ENCODE results near the gene SLX9.
A peak's percentile ranks its signal among the peaks of the same experiment; 100 is the strongest.

SLX9 gene

GRCh38 chr21:44913425-44914175 lies 26.2 kb upstream of the SLX9 start:
- TF ChIP-seq, protein P1, sequence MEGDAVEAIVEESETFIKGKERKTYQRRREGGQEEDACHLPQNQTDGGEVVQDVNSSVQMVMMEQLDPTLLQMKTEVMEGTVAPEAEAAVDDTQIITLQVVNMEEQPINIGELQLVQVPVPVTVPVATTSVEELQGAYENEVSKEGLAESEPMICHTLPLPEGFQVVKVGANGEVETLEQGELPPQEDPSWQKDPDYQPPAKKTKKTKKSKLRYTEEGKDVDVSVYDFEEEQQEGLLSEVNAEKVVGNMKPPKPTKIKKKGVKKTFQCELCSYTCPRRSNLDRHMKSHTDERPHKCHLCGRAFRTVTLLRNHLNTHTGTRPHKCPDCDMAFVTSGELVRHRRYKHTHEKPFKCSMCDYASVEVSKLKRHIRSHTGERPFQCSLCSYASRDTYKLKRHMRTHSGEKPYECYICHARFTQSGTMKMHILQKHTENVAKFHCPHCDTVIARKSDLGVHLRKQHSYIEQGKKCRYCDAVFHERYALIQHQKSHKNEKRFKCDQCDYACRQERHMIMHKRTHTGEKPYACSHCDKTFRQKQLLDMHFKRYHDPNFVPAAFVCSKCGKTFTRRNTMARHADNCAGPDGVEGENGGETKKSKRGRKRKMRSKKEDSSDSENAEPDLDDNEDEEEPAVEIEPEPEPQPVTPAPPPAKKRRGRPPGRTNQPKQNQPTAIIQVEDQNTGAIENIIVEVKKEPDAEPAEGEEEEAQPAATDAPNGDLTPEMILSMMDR (IDR thresholded peaks at IDR 0.05; ENCODE audit: extremely low read depth, missing control alignments) = no peak
- DNase-seq (ENCODE audit: low spot score) = no peak

- TF ChIP-seq, protein P1 (IDR thresholded peaks at IDR 0.05; ENCODE audit: extremely low read depth, missing control alignments) = no peak
- peak; percentile 73 for DNase-seq (ENCODE audit: low spot score)
These were observed 25.5 kb upstream of the SLX9 start for GRCh38 chr21:44914176-44914874.

- TF ChIP-seq, protein P1 (IDR thresholded peaks at IDR 0.05; ENCODE audit: extremely low read depth, missing control alignments) = no peak
- no peak for DNase-seq (ENCODE audit: low spot score)
These were observed 22.9 kb upstream of the SLX9 start for GRCh38 chr21:44916965-44917364.

DNA sequence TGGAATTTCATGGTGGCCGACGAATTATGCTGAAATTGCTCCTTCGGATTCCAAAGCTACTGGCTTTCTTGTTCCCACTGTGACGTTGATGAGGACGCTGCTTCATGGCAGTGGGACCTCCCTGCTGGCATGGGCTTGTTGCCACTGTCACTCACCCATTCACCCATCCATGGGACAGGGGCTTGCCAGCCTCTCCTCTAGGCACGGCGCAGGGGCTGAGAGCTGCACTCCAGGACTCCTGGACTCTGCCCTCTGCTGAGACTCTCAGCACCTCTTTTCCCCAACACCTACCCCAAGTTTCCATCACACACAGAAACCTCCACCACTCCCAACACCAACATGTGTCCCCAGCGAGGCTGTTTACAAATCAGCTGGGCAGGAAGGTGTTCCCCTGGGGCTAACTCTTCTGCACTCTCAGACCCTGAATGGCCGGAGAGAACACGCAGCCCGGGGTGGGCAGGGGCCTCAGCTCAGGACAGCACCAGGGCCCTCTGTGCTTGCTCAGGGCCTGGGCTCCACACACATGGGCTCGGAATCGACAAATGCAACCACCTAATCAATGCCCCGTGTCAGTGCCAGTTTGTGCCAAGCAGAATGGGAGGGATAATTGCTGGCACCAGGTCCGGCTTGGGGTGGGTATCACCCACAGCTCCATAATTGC lies 22.3 kb upstream of the SLX9 start:
- TF ChIP-seq, protein P1 (IDR thresholded peaks at IDR 0.05; ENCODE audit: extremely low read depth, missing control alignments) = no peak

GRCh38 chr21:44918107-44918470 lies 21.7 kb upstream of the SLX9 start:
- TF ChIP-seq, protein P1 (IDR thresholded peaks at IDR 0.05; ENCODE audit: extremely low read depth, missing control alignments) = no peak

More for the DNA sequence above, 22.3 kb upstream of the SLX9 start:
- no peak for DNase-seq (ENCODE audit: low spot score)

DNA sequence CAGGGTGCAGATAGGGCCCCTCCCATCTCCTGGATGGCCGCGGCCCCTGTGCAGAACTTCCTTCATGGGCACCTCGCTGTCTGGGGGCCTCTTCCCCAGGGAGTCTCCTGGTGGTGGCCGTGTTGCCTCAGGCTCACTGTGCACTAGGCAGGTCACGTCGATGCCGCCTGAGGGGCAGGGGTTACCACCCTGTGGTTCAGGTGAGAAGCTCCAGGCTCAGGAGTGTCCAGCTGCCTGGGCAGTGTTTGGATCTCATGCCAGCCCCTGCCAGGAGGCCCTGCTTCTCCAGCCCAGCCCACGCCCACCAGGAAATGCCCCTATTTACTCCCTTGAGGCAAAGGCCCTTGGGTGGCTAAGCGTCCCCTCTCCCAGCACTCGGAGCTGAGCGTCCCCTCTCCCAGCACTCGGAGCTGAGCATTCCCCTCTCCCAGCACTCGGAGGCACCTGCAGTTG lies 21.2 kb upstream of the SLX9 start:
- TF ChIP-seq, protein P1 (IDR thresholded peaks at IDR 0.05; ENCODE audit: extremely low read depth, missing control alignments) = no peak
- DNase-seq (ENCODE audit: low spot score) = no peak

More at GRCh38 chr21:44918107-44918470, 21.7 kb upstream of the SLX9 start:
- no peak for DNase-seq (ENCODE audit: low spot score)

Data from GM20000 (cell line).